ENCODE measurements around the gene EFNA5. TPM values are rescaled to one million over a fixed set of nuclear protein-coding genes. Genes with fewer than 3 reads are reported as not detected.

The EFNA5 gene
- total RNA-seq, 4 donors from 2014 or later, result 16.6 to 35.3 (median 19.3) TPM

DNA sequence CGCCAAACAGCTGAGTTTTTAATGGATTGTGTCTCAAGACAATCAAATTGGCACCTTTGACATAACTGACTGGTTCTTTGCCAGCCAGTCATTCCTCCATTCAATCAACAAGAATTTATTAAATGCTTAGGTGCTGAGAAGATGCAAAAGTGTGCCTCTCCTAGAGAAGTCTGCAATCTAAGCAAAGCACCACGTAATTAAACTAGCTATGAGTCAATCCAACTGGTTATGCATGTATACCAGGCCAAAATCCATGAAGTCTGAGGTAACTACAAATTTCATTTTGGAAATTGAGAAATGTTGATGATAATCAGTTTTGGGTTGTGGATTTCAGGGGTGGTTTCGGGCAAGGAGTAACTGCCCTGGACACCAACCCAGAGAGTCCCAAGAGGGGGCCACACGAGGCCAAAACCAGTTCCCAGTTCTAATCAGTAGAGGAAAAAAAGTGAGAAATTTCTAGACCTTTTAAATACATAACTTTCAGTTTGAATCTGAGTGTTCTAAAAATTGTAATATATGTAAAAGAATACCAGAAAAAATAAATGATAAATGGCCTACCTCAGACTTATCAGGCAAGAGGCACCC, 92.6 kb downstream of the EFNA5 start:
- no peak for DNase-seq (ENCODE audit: low spot score in 2 of 2)
- intact Hi-C loops (cut with DNase I; ENCODE audit: low total_unique reads), result loop anchor here (5.0 kb wide), 1 partner anchor 79 kb away; no protein-coding TSS in a partner anchor
- no peak overlapping the region for H3K4me3 ChIP-seq (ENCODE audit: low read depth, poor library complexity, severe bottlenecking)
- no peak for TF ChIP-seq POLR2A (IDR thresholded peaks at IDR 0.05)
- no peak for TF ChIP-seq CTCF (IDR thresholded peaks at IDR 0.05)
- 47 to 57% methylated on average over 4 of the region's 4 CpGs for WGBS, 2 donors

DNA sequence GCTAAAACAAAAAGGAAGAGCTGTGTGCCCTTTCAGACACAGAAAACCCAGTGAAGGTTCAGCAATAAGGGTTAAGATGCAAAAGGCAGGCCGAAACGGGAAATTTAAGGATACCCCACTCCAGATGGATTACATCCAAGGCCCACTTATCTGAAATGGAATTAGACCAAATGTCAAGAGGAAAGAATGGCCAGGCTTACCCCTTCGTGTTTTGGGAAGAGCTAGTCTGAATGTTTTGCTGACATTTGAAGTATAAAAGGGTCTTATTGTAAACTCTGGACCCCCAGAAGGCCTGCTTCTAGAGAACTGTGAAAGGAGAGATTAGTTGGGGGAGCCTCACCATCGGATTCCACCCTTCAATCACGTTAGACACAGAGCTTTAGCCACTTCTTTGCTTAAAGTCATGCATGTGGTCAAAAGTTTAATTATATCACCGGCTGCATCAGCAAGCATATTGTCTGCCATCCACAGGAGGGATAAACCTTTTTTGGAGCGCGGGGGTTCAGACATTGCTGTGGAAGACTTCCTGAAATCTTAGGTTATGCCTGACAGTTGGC, 93.3 kb downstream of the EFNA5 start:
- H3K4me3 ChIP-seq (ENCODE audit: low read depth, poor library complexity, severe bottlenecking), result no peak overlapping the region
- WGBS, 2 donors, result 60 to 81% methylated on average over 8 of the region's 8 CpGs
- intact Hi-C loops (cut with DNase I; ENCODE audit: low total_unique reads), result loop anchor here (5.0 kb wide), 1 partner anchor 80 kb away; no protein-coding TSS in a partner anchor
- TF ChIP-seq CTCF (IDR thresholded peaks at IDR 0.05), result no peak
- TF ChIP-seq POLR2A (IDR thresholded peaks at IDR 0.05), result no peak
- no peak for DNase-seq (ENCODE audit: low spot score in 2 of 2)

DNA sequence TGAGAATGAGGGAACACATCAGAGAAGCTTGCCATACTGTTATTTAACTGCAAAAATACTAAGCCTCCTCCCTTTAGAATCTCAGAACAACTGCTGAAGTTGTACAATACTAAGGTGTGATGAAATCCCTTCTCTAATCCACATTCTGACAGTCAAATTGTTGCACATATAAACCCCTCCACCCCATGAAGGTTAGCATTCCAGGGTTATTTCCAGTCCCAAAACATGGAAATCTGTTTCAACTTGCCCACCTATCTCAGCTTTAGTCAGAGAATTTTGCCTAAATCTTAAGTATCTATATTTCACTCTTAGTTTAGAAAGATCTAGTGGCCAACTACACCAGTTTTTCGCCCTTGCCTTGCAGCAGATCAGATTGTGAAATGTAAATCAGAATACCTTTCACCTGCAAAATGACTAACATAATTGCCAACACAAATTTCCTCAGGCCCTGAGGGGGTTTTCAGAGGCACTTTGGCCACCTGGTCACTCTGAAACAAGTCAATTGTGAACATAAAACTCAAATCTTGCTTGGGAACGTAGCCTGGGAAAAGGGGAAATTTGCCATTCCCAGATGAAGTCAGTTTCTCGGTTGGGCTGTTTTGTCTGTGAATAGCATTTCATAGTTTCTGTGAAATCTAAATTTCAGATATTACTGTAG, 93.9 kb downstream of the EFNA5 start:
- 72 to 73% methylated on average over 3 of the region's 3 CpGs for WGBS, 2 donors
- intact Hi-C loops (cut with DNase I; ENCODE audit: low total_unique reads), result loop anchor here (5.0 kb wide), 1 partner anchor 80 kb away; no protein-coding TSS in a partner anchor

DNA sequence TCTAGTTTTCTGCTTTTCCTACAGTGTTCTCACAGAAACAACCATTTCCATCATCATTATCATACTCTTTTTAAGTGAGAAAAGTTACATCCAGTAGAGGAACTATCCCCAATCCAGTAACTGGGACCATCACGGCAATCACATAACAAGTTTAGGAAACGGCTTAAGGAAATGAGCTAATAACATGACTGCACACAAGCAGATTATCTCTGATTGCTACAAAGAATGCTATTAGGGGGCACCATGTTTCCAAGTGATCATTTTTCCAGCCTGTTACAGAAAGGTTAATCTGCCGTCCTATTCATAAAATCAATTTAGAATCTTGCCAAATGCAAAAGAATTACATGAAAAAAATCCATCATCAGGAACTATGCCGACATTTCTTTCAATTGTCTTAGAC, 94.6 kb downstream of the EFNA5 start:
- DNase-seq (ENCODE audit: low spot score in 2 of 2), result no peak
- TF ChIP-seq POLR2A (IDR thresholded peaks at IDR 0.05) (no peak), CTCF (IDR thresholded peaks at IDR 0.05) (no peak)
- 82% methylated on average over 4 of the region's 4 CpGs for WGBS, 2 donors
- H3K4me3 ChIP-seq (ENCODE audit: low read depth, poor library complexity, severe bottlenecking), result no peak overlapping the region
- intact Hi-C loops (cut with DNase I; ENCODE audit: low total_unique reads), result loop anchor here (5.0 kb wide), 1 partner anchor 81 kb away; no protein-coding TSS in a partner anchor

More for the DNA sequence above, 93.9 kb downstream of the EFNA5 start:
- H3K4me3 ChIP-seq (ENCODE audit: low read depth, poor library complexity, severe bottlenecking), result no peak overlapping the region
- DNase-seq (ENCODE audit: low spot score in 2 of 2), result no peak
- TF ChIP-seq CTCF (IDR thresholded peaks at IDR 0.05), result no peak
- TF ChIP-seq POLR2A (IDR thresholded peaks at IDR 0.05), result no peak

GRCh38 chr5:107574287-107574686, 96.5 kb downstream of the EFNA5 start:
- TF ChIP-seq CTCF (IDR thresholded peaks at IDR 0.05), result no peak
- H3K4me3 ChIP-seq (ENCODE audit: low read depth, poor library complexity, severe bottlenecking), result no peak overlapping the region
- intact Hi-C loops (cut with DNase I; ENCODE audit: low total_unique reads), result no loop called here
- DNase-seq (ENCODE audit: low spot score in 2 of 2), result no peak
- 94 to 95% methylated on average over 1 of the region's 1 CpG for WGBS, 2 donors

All from lower leg skin (tissue), 4 donors.